ENCODE measurements around the gene TUBA4B. TPM values are rescaled to one million over a fixed set of nuclear protein-coding genes. Genes with fewer than 3 reads are reported as not detected.

TUBA4B gene
- total RNA-seq, 2 donors from 2014 or later: not detected

- H3K4me3 ChIP-seq: peak within 1 kb of the TSS; percentile 42 to 46
- peak within 1 kb of the TSS; percentile 88 to 89 for H3K27ac ChIP-seq
- WGBS: 6% methylated on average over 62 of the region's 71 CpGs
- H3K27me3 ChIP-seq (replicated peaks; ENCODE audit: insufficient read depth): no peaks in the 10 kb centered on the region
- no peaks in the 10 kb centered on the region for H3K9me3 ChIP-seq
- peaks cover 22% of the 10 kb centered on the region for H3K4me1 ChIP-seq (replicated peaks)
- intact Hi-C loops (cut with DNase I): loop anchor here (5.0 to 10.0 kb wide), 2 partner anchors 42 to 76 kb away; partner anchors contain the start of genes CNPPD1 and RETREG2
- DNase-seq (ENCODE audit: low spot score): peak; percentile 96
- TF ChIP-seq CTCF (IDR thresholded peaks at IDR 0.05) (no peak), POLR2AphosphoS5 (IDR thresholded peaks at IDR 0.05) (peak; percentile 94), POLR2A (IDR thresholded peaks at IDR 0.05) (peak; percentile 92)
- H3K36me3 ChIP-seq: peaks cover 23 to 33% of the 10 kb centered on the region in 2 donors
Observed at GRCh38 chr2:219218732-219219701, 34.0 kb upstream of the TUBA4B start, which contains the start of gene ABCB6. TSS of gene ABCB6 (minus strand) at chr2:219218958. CDS start at chr2:219218673, 285 bp downstream.

- DNase-seq (ENCODE audit: low spot score): no peak
- Histone ChIP-seq H3K9me3 (no peaks in the 10 kb centered on the region), H3K4me1 (replicated peaks) (peaks cover 22% of the 10 kb centered on the region), H3K27me3 (replicated peaks; ENCODE audit: insufficient read depth) (no peaks in the 10 kb centered on the region), H3K4me3 (no peak overlapping the region), H3K27ac (peak overlapping the region in 1 of 2 donors; percentile 88), H3K36me3 (peaks cover 25 to 32% of the 10 kb centered on the region in 2 donors)
- TF ChIP-seq CTCF (IDR thresholded peaks at IDR 0.05): no peak
- no peak for TF ChIP-seq POLR2A (IDR thresholded peaks at IDR 0.05)
- no peak for TF ChIP-seq POLR2AphosphoS5 (IDR thresholded peaks at IDR 0.05)
- intact Hi-C loops (cut with DNase I): loop anchor here (5.0 to 10.0 kb wide), 2 partner anchors 43 to 75 kb away; partner anchors contain the start of genes CNPPD1 and RETREG2
- 83% methylated on average over 17 of the region's 18 CpGs for WGBS
Observed at GRCh38 chr2:219219784-219220532, 33.1 kb upstream of the TUBA4B start.

- H3K27me3 ChIP-seq (replicated peaks; ENCODE audit: insufficient read depth): no peaks in the 10 kb centered on the region
- H3K4me3 ChIP-seq: no peak overlapping the region
- peaks cover 22% of the 10 kb centered on the region for H3K4me1 ChIP-seq (replicated peaks)
- intact Hi-C loops (cut with DNase I): no loop called here
- WGBS: 87% methylated on average over 19 of the region's 19 CpGs
- DNase-seq (ENCODE audit: low spot score): no peak
- TF ChIP-seq CTCF (IDR thresholded peaks at IDR 0.05): no peak
- TF ChIP-seq POLR2AphosphoS5 (IDR thresholded peaks at IDR 0.05): no peak
- no peak for TF ChIP-seq POLR2A (IDR thresholded peaks at IDR 0.05)
- peaks cover 26 to 32% of the 10 kb centered on the region in 2 donors for H3K36me3 ChIP-seq
- H3K27ac ChIP-seq: no peak overlapping the region
- no peaks in the 10 kb centered on the region for H3K9me3 ChIP-seq
Observed at GRCh38 chr2:219220652-219221402, 32.2 kb upstream of the TUBA4B start.

GRCh38 chr2:219221957-219222518 is 31.0 kb upstream of the TUBA4B start:
- no peak overlapping the region for H3K4me3 ChIP-seq
- no peaks in the 10 kb centered on the region for H3K9me3 ChIP-seq
- TF ChIP-seq POLR2AphosphoS5 (IDR thresholded peaks at IDR 0.05) (no peak), CTCF (IDR thresholded peaks at IDR 0.05) (no peak)
- intact Hi-C loops (cut with DNase I): no loop called here
- no peak overlapping the region for H3K27ac ChIP-seq
- no peak for DNase-seq (ENCODE audit: low spot score)
- H3K36me3 ChIP-seq: peaks cover 26 to 32% of the 10 kb centered on the region in 2 donors
- H3K27me3 ChIP-seq (replicated peaks; ENCODE audit: insufficient read depth): no peaks in the 10 kb centered on the region
- H3K4me1 ChIP-seq (replicated peaks): peaks cover 19% of the 10 kb centered on the region
- 93% methylated on average over 16 of the region's 16 CpGs for WGBS

Measured in prostate gland (tissue), 2 donors.